Testis (tissue), 3 donors: ENCODE measurements around the gene MESD. TPM values are rescaled to one million over a fixed set of nuclear protein-coding genes. Genes with fewer than 3 reads are reported as not detected.
"Not testable (repeated sequence)": the region's sequence is repeated elsewhere in the genome, so short reads cannot be mapped to it uniquely, and the experiment has no call there.

Source experiments
- DNase-seq: peaks from one replicate; pipeline ENCODE4 v3.0.0-alpha.2; 2019
- H3K27ac ChIP-seq, 2 donors: fragments of 200-600 bp; sonication (generic); one replicate each; pipeline ENCODE4 v1.5.1; 2019
- H3K27me3 ChIP-seq: fragments of 200-600 bp; sonication (generic); one replicate; pipeline ENCODE4 v1.5.1; 2019
- H3K36me3 ChIP-seq: fragments of 200-600 bp; sonication (generic); one replicate; pipeline ENCODE4 v1.5.1; 2017; ENCODE audit warnings: low read depth; ENCODE audit errors: missing control alignments
- H3K4me1 ChIP-seq: fragments of 200-600 bp; sonication (generic); one replicate; pipeline ENCODE4 v1.5.1; 2019
- H3K4me3 ChIP-seq, 2 donors: fragments of 200-600 bp; sonication (generic); one replicate each; pipeline ENCODE4 v1.5.1; 2017 to 2019
- H3K9me3 ChIP-seq: fragments of 200-600 bp; sonication (generic); one replicate; pipeline ENCODE4 v1.5.1; 2017
- CTCF ChIP-seq, 3 experiments: fragments of 450-650 bp in 2 of 3; fragments of 200-600 bp in 1 of 3; sonication (generic) in 1 of 3; IDR thresholded peaks; one replicate each; pipeline ENCODE4 v1.5.1; 2016 to 2019; ENCODE audit warnings: antibody characterized with exemption in 3 of 3, mild to moderate bottlenecking in 2 of 3, moderate library complexity in 1 of 3
- POLR2A ChIP-seq: fragments of 450-650 bp; IDR thresholded peaks from one replicate; pipeline ENCODE4 v1.6.1; 2017; ENCODE audit warnings: antibody characterized with exemption, mild to moderate bottlenecking, moderate library complexity
- WGBS, 2 donors: methylation state at CpG; one replicate each; pipeline ENCODE4 v1.1.5; 2018; 5-methylcytosine and 5-hydroxymethylcytosine counted together
- intact Hi-C: fragments of 100-400 bp; cut with DNase I; formaldehyde crosslinking; loops from one replicate; pipeline ENCODE4 v1.15.1; 2023; ENCODE audit warnings: low total_unique reads
- polyA plus RNA-seq: library from polyadenylated mRNA; stranded (reverse); fragments of 350-450 nt; fragmentation: Illumina TruSeq; extraction: RNeasy Lipid Tissue Mini Kit (QIAGEN cat#74804); gene quantifications from one replicate; pipeline ENCODE4 v1.2.3, GENCODE V29; 2014; ENCODE audit warnings: low read depth, low replicate concordance; ENCODE audit not compliant: insufficient read depth
- total RNA-seq, 2 donors: library from RNA; depleted of rRNA; stranded (reverse); fragments of >200 nt; gene quantifications; one replicate each; pipeline ENCODE4 v1.2.3, GENCODE V29; 2016

Gene MESD
- total and polyA plus RNA-seq, 3 donors from 2014 or later = 26.0 to 39.8 (median 38.5) TPM

- Histone ChIP-seq H3K4me1 (no peaks in the 10 kb centered on the region), H3K27ac (no peak overlapping the region), H3K36me3 (no peaks in the 10 kb centered on the region), H3K4me3 (no peak overlapping the region), H3K27me3 (no peaks in the 10 kb centered on the region), H3K9me3 (no peaks in the 10 kb centered on the region)
- WGBS, 2 donors = 92% methylated on average over 8 of the region's 8 CpGs
- TF ChIP-seq CTCF (IDR thresholded peaks at IDR 0.05) = no peak
- TF ChIP-seq POLR2A = no peak
- no peak for DNase-seq
- intact Hi-C loops = no loop called here
Observed at GRCh38 chr15:80966431-80967197, 23.0 kb downstream of the MESD start.

GRCh38 chr15:80965454-80965853, 24.2 kb downstream of the MESD start:
- H3K27me3 ChIP-seq, DNase-seq, H3K4me1 ChIP-seq, H3K9me3 ChIP-seq, H3K27ac ChIP-seq, H3K36me3 ChIP-seq, H3K4me3 ChIP-seq, intact Hi-C loops: not testable (repeated sequence)

GRCh38 chr15:80958818-80959495, 30.7 kb downstream of the MESD start:
- H3K36me3 ChIP-seq = no peaks in the 10 kb centered on the region
- no peaks in the 10 kb centered on the region for H3K27me3 ChIP-seq
- no peak overlapping the region for H3K27ac ChIP-seq
- TF ChIP-seq CTCF (IDR thresholded peaks at IDR 0.05) (no peak), POLR2A (no peak)
- H3K9me3 ChIP-seq = no peaks in the 10 kb centered on the region
- WGBS, 2 donors = 95 to 96% methylated on average over 9 of the region's 9 CpGs
- H3K4me3 ChIP-seq = no peak overlapping the region
- intact Hi-C loops = loop anchor here (10.0 kb wide), 1 partner anchor 174 kb away; no protein-coding TSS in a partner anchor
- no peak for DNase-seq
- no peaks in the 10 kb centered on the region for H3K4me1 ChIP-seq

- DNase-seq = no peak
- Histone ChIP-seq H3K4me3 (no peak overlapping the region), H3K27me3 (no peaks in the 10 kb centered on the region), H3K36me3 (no peaks in the 10 kb centered on the region), H3K27ac (no peak overlapping the region), H3K9me3 (no peaks in the 10 kb centered on the region), H3K4me1 (no peaks in the 10 kb centered on the region)
- intact Hi-C loops = loop anchor here (10.0 kb wide), 1 partner anchor 173 kb away; no protein-coding TSS in a partner anchor
- TF ChIP-seq CTCF (IDR thresholded peaks at IDR 0.05) (no peak), POLR2A (no peak)
- WGBS, 2 donors = 93 to 100% methylated on average over 2 of the region's 2 CpGs
Observed at GRCh38 chr15:80957976-80958375, 31.6 kb downstream of the MESD start.

- DNase-seq = no peak
Observed at GRCh38 chr15:80957556-80957955, 32.1 kb downstream of the MESD start.

GRCh38 chr15:80955571-80956452, 33.8 kb downstream of the MESD start:
- intact Hi-C loops = loop anchor here (10.0 kb wide), 1 partner anchor 171 kb away; no protein-coding TSS in a partner anchor
- WGBS, 2 donors = 90 to 95% methylated on average over 19 of the region's 19 CpGs

More at GRCh38 chr15:80957556-80957955, 32.1 kb downstream of the MESD start:
- Histone ChIP-seq H3K9me3 (no peaks in the 10 kb centered on the region), H3K4me1 (no peaks in the 10 kb centered on the region), H3K36me3 (no peaks in the 10 kb centered on the region), H3K27ac (no peak overlapping the region), H3K27me3 (no peaks in the 10 kb centered on the region), H3K4me3 (no peak overlapping the region)
- 88 to 89% methylated on average over 2 of the region's 2 CpGs for WGBS, 2 donors
- TF ChIP-seq POLR2A (no peak), CTCF (IDR thresholded peaks at IDR 0.05) (no peak)
- intact Hi-C loops = loop anchor here (10.0 kb wide), 1 partner anchor 173 kb away; no protein-coding TSS in a partner anchor

More at GRCh38 chr15:80955571-80956452, 33.8 kb downstream of the MESD start:
- not testable (repeated sequence) for H3K27ac ChIP-seq, H3K4me1 ChIP-seq, H3K4me3 ChIP-seq, H3K27me3 ChIP-seq, DNase-seq, H3K36me3 ChIP-seq, H3K9me3 ChIP-seq
